AG04449 (cell line): ENCODE data around the gene MS4A15.

ENCODE experiments used
- CTCF ChIA-PET: fragments of 350-600 bp; formaldehyde crosslinking; extraction: SDS; loops from one replicate; lab custom pipeline; 2021; ENCODE audit warnings: antibody characterized with exemption; lab: Yijun Ruan, JAX
- POLR2A ChIA-PET: fragments of 400-600, 350-600 bp; formaldehyde crosslinking; extraction: SDS; loops from one replicate; lab custom pipeline; 2020; ENCODE audit warnings: antibody characterized with exemption, inconsistent platforms; lab: Yijun Ruan, JAX
- DNase-seq: peaks from one replicate; pipeline ENCODE4 v3.0.0-alpha.2; 2010; ENCODE audit warnings: low read depth, low spot score
- H3K4me3 ChIP-seq: 2 replicates; pipeline ENCODE4 v1.5.1; 2011; ENCODE audit warnings: low read depth, mild to moderate bottlenecking, control low read depth, low read length
- CTCF ChIP-seq: IDR thresholded peaks from one replicate; pipeline ENCODE4 v1.5.1; 2011; ENCODE audit warnings: mild to moderate bottlenecking, moderate library complexity, low read length, control low read depth, inconsistent platforms; ENCODE audit not compliant: insufficient read depth; ENCODE audit errors: missing control alignments

The MS4A15 gene

DNA sequence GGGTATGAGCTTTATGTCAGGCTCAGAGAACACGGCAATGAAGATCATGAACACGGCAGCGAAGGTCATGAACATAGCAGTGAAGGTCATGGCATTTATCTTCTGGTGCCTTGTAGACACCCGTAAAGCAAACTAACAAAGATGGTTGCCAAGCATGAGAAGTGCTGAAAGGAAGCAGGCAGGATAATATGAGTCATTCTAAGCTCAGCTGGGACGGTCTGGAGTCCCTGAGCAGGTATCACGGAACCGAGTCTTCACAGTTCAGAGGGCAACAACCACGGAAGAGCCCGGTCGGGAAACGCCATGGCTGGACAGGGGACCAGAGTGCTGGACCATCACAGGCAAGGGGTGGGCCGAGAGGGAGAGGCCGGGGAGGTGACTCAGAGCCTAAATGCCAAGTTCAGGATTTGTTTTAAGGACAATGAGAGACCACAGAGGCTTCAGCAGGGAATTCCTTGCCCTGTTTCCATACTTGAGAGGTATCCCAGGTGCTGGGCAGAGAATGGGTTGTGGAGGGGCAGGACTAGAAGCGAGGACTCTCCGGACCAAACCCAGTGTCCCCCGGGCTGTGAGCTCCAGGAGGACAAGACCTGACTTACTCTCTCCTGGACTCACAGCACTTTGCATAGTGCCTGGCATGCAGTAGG lies 15.3 kb downstream of the MS4A15 start:
- POLR2A ChIA-PET = no interaction called here

GRCh38 chr11:60772666-60773065 lies 16.0 kb downstream of the MS4A15 start:
- TF ChIP-seq CTCF = no peak
- no peak overlapping the region for H3K4me3 ChIP-seq
- no peak for DNase-seq
- ChIA-PET CTCF (interaction anchor here (2.8 to 9.6 kb wide), 2 partner anchors 8 to 115 kb away, joined by 12 to 101 read pairs; no protein-coding TSS in a partner anchor), POLR2A (no interaction called here)

More for the DNA sequence above, 15.3 kb downstream of the MS4A15 start:
- TF ChIP-seq CTCF = no peak
- no peak for DNase-seq
- CTCF ChIA-PET = interaction anchor here (2.8 to 9.6 kb wide), 2 partner anchors 8 to 116 kb away, joined by 12 to 101 read pairs; no protein-coding TSS in a partner anchor
- no peak overlapping the region for H3K4me3 ChIP-seq

DNA sequence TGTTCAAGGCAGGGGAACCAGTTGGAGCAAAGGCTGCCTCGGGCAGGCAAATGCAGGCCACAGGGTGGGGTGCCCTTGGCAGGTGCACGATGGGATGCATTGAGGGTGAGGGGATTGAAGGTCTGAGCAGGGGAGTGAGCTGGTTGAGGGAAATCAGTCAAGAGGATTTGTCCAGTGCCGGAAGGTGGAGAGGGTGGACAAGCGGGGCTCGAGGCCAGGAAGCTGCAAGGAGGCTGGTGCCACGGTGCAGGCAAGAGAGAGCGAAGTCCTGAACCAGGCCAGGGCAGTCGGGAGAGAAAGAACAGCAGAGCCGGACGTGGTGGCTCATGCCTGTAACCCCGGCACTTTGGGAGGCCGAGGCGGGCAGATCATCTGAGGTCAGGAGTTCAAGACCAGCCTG lies 18.1 kb downstream of the MS4A15 start:
- POLR2A ChIA-PET = no interaction called here

DNA sequence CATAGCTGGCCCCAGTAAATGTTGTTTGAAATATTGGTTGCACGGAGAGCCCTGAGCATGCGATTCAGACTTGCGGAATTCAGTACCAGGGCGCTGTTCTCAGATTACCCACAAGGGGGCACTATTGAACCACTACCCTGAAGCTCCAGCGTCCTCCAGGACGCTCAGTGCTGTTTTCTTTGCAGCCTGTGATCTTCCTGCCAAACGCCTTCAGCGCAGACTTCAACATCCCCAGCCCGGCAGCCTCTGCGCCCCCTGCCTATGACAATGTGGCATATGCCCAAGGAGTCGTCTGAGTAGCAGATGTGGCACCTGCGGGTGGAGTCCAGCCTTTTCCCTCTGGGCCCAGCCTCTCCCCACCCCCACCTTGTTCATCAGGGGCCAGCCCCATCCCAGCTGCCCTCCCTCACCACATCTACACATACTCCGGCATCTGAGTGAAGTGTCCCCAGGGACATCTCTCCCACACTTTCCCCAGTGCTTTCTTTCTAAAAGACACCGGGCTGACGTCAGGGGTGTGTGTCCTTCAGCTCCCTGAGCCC lies 18.8 kb downstream of the MS4A15 start:
- CTCF ChIA-PET = interaction anchor here (0.6 to 9.6 kb wide), 24 partner anchors 9 to 658 kb away, joined by 3 to 105 read pairs (median 4); partner anchors contain the start of genes MS4A10 and PRPF19
- peak; percentile 75 for TF ChIP-seq CTCF
- H3K4me3 ChIP-seq = no peak overlapping the region
- peak; percentile 60 for DNase-seq
- POLR2A ChIA-PET = no interaction called here

More for the DNA sequence above, 18.1 kb downstream of the MS4A15 start:
- CTCF ChIA-PET = interaction anchor here (0.8 to 9.6 kb wide), 15 partner anchors 10 to 413 kb away, joined by 3 to 105 read pairs (median 7); partner anchors contain the start of gene PRPF19
- no peak overlapping the region for H3K4me3 ChIP-seq
- no peak for TF ChIP-seq CTCF
- no peak for DNase-seq

- no peak overlapping the region for H3K4me3 ChIP-seq
- no peak for DNase-seq
- TF ChIP-seq CTCF = no peak
- ChIA-PET POLR2A (no interaction called here), CTCF (interaction anchor here (0.9 to 9.6 kb wide), 21 partner anchors 8 to 658 kb away, joined by 3 to 105 read pairs (median 7); partner anchors contain the start of genes MS4A10 and PRPF19)
Observed at GRCh38 chr11:60776167-60776566, 19.5 kb downstream of the MS4A15 start.

DNA sequence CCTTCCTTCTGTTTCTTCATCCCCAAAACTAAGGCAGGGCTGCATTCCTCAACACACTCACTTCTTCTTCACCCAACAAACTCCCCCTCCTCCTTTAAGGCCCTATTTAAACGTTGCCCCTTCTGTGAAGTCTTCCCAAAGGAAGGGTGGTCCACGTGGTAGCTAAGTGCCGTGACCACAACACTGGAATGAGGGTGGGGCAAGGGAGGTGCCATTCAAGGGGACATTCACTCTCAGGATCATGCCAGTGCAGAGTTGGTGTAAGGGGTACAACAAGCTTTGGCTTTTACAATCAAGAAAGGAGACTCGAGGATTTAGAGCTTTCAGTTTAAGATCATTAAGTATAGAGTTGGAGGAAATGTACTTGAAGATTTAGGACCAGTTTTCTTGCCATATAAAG lies 20.4 kb downstream of the MS4A15 start:
- ChIA-PET POLR2A (no interaction called here), CTCF (interaction anchor here (0.8 to 9.6 kb wide), 15 partner anchors 9 to 410 kb away, joined by 3 to 105 read pairs (median 7); partner anchors contain the start of gene PRPF19)
- TF ChIP-seq CTCF = no peak
- no peak overlapping the region for H3K4me3 ChIP-seq
- no peak for DNase-seq
